Fibroblast of lung (primary cell): ENCODE data around the gene CLEC16A. TPM values are rescaled to one million over a fixed set of nuclear protein-coding genes. Genes with fewer than 3 reads are reported as not detected.

Experiments used
- DNase-seq, 2 donors: peaks; one replicate each; pipeline versions ENCODE4 v3.0.0 to v3.0.0-alpha.2; 2010; ENCODE audit warnings: low read depth in 2 of 2
- H2AFZ ChIP-seq: 2 replicates; pipeline ENCODE4 v1.5.1; 2012; ENCODE audit warnings: low read length, control low read depth, inconsistent platforms
- H3K27ac ChIP-seq: 2 replicates; pipeline ENCODE4 v1.5.1; 2011; ENCODE audit warnings: low read length, control low read depth; ENCODE audit not compliant: insufficient read depth
- H3K27me3 ChIP-seq: 2 replicates; pipeline ENCODE4 v1.5.1; 2011; ENCODE audit warnings: mild to moderate bottlenecking, low read length; ENCODE audit not compliant: control insufficient read depth, insufficient read depth
- H3K36me3 ChIP-seq: 2 replicates; pipeline ENCODE4 v1.5.1; 2011; ENCODE audit warnings: low read length; ENCODE audit not compliant: control insufficient read depth, insufficient read depth
- H3K4me1 ChIP-seq: 2 replicates; pipeline ENCODE4 v1.5.1; 2011; ENCODE audit warnings: low read length; ENCODE audit not compliant: control insufficient read depth, insufficient read depth; ENCODE audit errors: extremely low read depth
- H3K4me2 ChIP-seq: 2 replicates; pipeline ENCODE4 v1.5.1; 2011; ENCODE audit warnings: low read length, control low read depth; ENCODE audit not compliant: insufficient read depth; ENCODE audit errors: extremely low read depth
- H3K4me3 ChIP-seq, 4 experiments: fragments of 200-600 bp in 1 of 4; sonication (generic) in 1 of 4; replicated peaks in 1 of 4; 2 replicates each; pipeline ENCODE4 v1.5.1; 2011 to 2016; ENCODE audit warnings: low read length in 4 of 4, low read depth in 3 of 4, mild to moderate bottlenecking in 3 of 4, control low read depth in 2 of 4, inconsistent platforms in 1 of 4, mixed read lengths in 1 of 4; ENCODE audit not compliant: insufficient read depth in 1 of 4; ENCODE audit errors: control extremely low read depth in 1 of 4
- H3K79me2 ChIP-seq: 2 replicates; pipeline ENCODE4 v1.5.1; 2012; ENCODE audit warnings: mild to moderate bottlenecking, low read length, inconsistent platforms; ENCODE audit not compliant: control insufficient read depth, insufficient read depth
- H3K9ac ChIP-seq: 2 replicates; pipeline ENCODE4 v1.5.1; 2011; ENCODE audit warnings: mild to moderate bottlenecking, low read length, control low read depth; ENCODE audit not compliant: insufficient read depth
- H3K9me3 ChIP-seq: 2 replicates; pipeline ENCODE4 v1.5.1; 2012; ENCODE audit warnings: low read depth, low read length; ENCODE audit not compliant: control insufficient read depth, insufficient read depth
- H4K20me1 ChIP-seq: 2 replicates; pipeline ENCODE4 v1.5.1; 2011; ENCODE audit warnings: low read length; ENCODE audit not compliant: control insufficient read depth, insufficient read depth; ENCODE audit errors: extremely low read depth
- CTCF ChIP-seq, 2 donors: IDR thresholded peaks in 1 of 2; conservative IDR thresholded peaks in 1 of 2; 1 replicate in 1 of 2; 2 replicates in 1 of 2; pipeline ENCODE4 v1.5.1; 2011 to 2012; ENCODE audit warnings: low read length in 2 of 2, control low read depth in 1 of 2, inconsistent platforms in 1 of 2, low read depth in 1 of 2, mild to moderate bottlenecking in 1 of 2
- EZH2 ChIP-seq: IDR thresholded peaks from 2 replicates; pipeline ENCODE4 v1.5.1; 2012; ENCODE audit warnings: low read length, control low read depth, mild to moderate bottlenecking; ENCODE audit errors: missing control alignments
- polyA plus RNA-seq, 2 donors: library from polyadenylated mRNA; depleted of rRNA in 1 of 2; stranded (reverse) in 1 of 2; unstranded in 1 of 2; fragments of >200 nt; gene quantifications; 2 replicates each; pipeline ENCODE4 v1.2.1, GENCODE V29; 2011 to 2012; ENCODE audit warnings: missing spikeins in 1 of 2
- total RNA-seq: library from RNA; depleted of rRNA; stranded (reverse); fragments of >200 nt; gene quantifications from 2 replicates; pipeline ENCODE4 v1.2.1, GENCODE V29; 2014

Gene CLEC16A
- total and polyA plus RNA-seq, 2 donors (not counting 1 experiment from before 2014, with no cell fraction given) = 9.1 to 22.0 TPM

GRCh38 chr16:11072420-11073153 lies 128.2 kb downstream of the CLEC16A start:
- H3K9ac ChIP-seq = no peak overlapping the region
- H3K79me2 ChIP-seq = no peaks in the 10 kb centered on the region

GRCh38 chr16:11073407-11073999 lies 129.1 kb downstream of the CLEC16A start:
- Histone ChIP-seq H4K20me1 (no peaks in the 10 kb centered on the region), H3K4me1 (peaks cover 14% of the 10 kb centered on the region)

More at GRCh38 chr16:11072420-11073153, 128.2 kb downstream of the CLEC16A start:
- H3K4me2 ChIP-seq = no peak overlapping the region
- DNase-seq = peak; percentile 31 to 37
- H3K27ac ChIP-seq = no peak overlapping the region
- peaks cover 10% of the 10 kb centered on the region for H3K4me1 ChIP-seq
- TF ChIP-seq EZH2 (no peak), CTCF (conservative IDR thresholded peaks at IDR 0.05 in 1 of 2, IDR thresholded peaks at IDR 0.05 in 1 of 2; ENCODE audit: low read depth in 1 of 2, low read length in 2 of 2) (no peak)
- H4K20me1 ChIP-seq = no peaks in the 10 kb centered on the region
- H3K36me3 ChIP-seq = peaks cover 3% of the 10 kb centered on the region
- H3K4me3 ChIP-seq = no peak overlapping the region
- H2AFZ ChIP-seq = no peak overlapping the region
- no peaks in the 10 kb centered on the region for H3K9me3 ChIP-seq
- no peaks in the 10 kb centered on the region for H3K27me3 ChIP-seq

More at GRCh38 chr16:11073407-11073999, 129.1 kb downstream of the CLEC16A start:
- Histone ChIP-seq H3K4me3 (no peak overlapping the region), H3K36me3 (peaks cover 2% of the 10 kb centered on the region), H3K9me3 (no peaks in the 10 kb centered on the region), H3K27me3 (no peaks in the 10 kb centered on the region), H3K9ac (no peak overlapping the region), H3K79me2 (no peaks in the 10 kb centered on the region), H3K27ac (no peak overlapping the region), H2AFZ (no peak overlapping the region), H3K4me2 (no peak overlapping the region)
- TF ChIP-seq CTCF (conservative IDR thresholded peaks at IDR 0.05 in 1 of 2, IDR thresholded peaks at IDR 0.05 in 1 of 2; ENCODE audit: low read depth in 1 of 2, low read length in 2 of 2) = no peak
- TF ChIP-seq EZH2 = no peak
- no peak for DNase-seq
